GM19438 (cell line): ENCODE results near the gene ROBO1.
"Not testable (repeated sequence)": the region's sequence is repeated elsewhere in the genome, so short reads cannot be mapped to it uniquely, and the experiment has no call there.

Source experiments
- ATAC-seq: cut with Tn5 transposase; IDR thresholded peaks from one replicate; pipeline ENCODE4 v1.9.1; 2021; ENCODE audit warnings: low read depth; ENCODE audit not compliant: unreplicated experiment

The ROBO1 gene

DNA sequence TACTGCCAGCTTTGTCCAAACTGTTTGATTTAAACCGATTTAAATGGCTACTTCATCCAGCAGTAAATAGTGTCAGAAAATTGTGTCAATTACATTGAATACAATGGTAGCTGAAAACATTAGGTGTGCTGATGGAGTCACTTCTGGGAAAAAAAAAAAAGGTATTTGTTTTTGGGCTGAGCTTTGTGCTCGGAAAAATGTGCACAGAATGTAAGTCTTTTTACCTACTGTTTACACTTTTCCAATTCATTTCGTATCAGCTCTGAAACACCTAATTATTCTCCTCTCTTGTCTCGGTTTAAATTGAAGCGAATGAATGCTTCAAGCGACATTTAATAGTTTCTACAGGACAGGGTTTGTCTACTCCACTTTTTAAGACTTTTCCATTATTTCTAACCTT is 1078.4 kb downstream of the ROBO1 start:
- ATAC-seq: no peak

- ATAC-seq: no peak
Measured at GRCh38 chr3:78687520-78687919, 1080.3 kb downstream of the ROBO1 start.

- ATAC-seq: no peak
Measured at GRCh38 chr3:78683284-78683683, 1084.5 kb downstream of the ROBO1 start.

- ATAC-seq: not testable (repeated sequence)
Measured at GRCh38 chr3:78675119-78675805, 1092.5 kb downstream of the ROBO1 start.

GRCh38 chr3:78670746-78671145 is 1097.1 kb downstream of the ROBO1 start:
- no peak for ATAC-seq

DNA sequence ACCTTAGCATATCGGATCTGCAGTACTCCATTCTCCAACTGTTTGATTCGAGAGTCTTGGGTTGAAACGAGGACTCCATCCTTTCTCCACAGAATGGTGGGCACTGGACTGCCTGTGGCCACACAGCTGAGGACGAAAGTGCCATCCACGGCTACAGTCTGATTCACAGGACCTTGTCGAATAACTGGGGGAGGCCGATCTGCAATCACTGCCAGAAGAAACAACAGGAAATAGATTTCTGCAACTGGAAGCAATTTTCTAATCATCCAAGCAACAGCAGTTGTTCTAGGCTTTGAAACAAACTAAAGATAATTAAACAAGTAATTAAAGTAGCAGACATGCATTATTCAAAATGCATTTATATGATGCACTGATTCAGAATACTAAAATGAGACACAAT is 1097.7 kb downstream of the ROBO1 start:
- no peak for ATAC-seq

- no peak for ATAC-seq
Measured at GRCh38 chr3:78668302-78668701, 1099.5 kb downstream of the ROBO1 start.

GRCh38 chr3:78666470-78666800 is 1101.4 kb downstream of the ROBO1 start:
- ATAC-seq: no peak

GRCh38 chr3:78665776-78666469 is 1101.9 kb downstream of the ROBO1 start:
- ATAC-seq: no peak

GRCh38 chr3:78665101-78665500 is 1102.7 kb downstream of the ROBO1 start:
- no peak for ATAC-seq

GRCh38 chr3:78660957-78661356 is 1106.8 kb downstream of the ROBO1 start:
- no peak for ATAC-seq

- no peak for ATAC-seq
Measured at GRCh38 chr3:78659386-78659987, 1108.3 kb downstream of the ROBO1 start.

GRCh38 chr3:78647726-78648125 is 1120.1 kb downstream of the ROBO1 start:
- no peak for ATAC-seq

GRCh38 chr3:78645628-78646310 is 1122.0 kb downstream of the ROBO1 start:
- ATAC-seq: no peak

DNA sequence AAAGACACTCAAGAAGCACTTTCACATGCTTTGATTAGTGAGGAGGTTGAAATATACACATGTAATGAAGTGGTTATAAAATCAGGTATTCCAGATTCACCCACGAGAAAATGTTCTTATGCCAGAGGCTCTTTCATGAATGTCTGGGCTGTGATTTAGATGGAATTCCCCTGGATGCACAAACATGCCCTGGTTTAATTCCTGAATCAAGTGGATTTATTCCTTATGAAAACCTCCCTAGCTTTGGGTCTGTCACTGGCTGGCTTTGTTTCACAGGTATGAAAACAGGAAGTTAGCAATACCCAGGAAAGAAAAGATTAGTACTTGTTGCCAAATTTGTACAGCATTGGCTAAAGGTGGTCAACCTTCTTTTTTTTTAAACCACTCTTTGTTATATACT is 1123.0 kb downstream of the ROBO1 start:
- ATAC-seq: no peak

GRCh38 chr3:78642226-78643035 is 1125.4 kb downstream of the ROBO1 start:
- ATAC-seq: no peak

DNA sequence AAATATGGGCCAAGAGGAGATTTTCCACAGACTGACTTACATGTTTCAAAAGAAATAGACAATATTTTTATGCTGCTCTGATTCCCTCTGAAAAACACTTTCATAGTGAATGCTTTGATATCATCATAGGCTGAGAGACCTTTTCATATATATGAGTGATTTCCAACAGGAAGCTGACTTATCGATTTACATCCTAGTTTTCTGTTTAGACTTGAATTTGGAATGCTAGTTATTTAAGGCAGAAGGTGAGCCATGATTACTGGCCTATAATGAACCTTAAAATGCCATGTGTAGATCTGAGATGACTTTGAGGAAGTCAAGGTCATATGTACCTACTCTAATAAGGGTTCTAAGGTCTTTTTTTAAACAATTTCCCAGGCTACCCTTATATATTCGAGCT is 1126.1 kb downstream of the ROBO1 start:
- no peak for ATAC-seq

DNA sequence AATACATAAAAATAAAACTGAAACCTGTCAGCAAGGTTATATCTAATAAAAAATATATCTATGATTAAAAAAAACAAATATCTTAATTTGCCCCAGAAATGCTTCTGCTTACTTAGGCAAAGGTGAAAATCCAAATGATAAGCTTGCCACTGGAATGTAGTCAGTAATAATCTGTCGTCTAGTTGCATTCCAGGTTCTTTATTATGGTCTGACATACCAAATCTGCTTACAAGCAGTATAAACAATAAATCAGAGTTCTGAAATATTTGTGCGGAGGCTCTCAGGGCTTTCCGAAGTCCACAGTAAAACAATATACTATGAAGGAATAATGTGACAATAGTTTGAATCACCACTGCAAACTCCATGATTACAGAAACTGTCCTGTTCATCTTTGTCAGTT is 1133.5 kb downstream of the ROBO1 start:
- no peak for ATAC-seq

DNA sequence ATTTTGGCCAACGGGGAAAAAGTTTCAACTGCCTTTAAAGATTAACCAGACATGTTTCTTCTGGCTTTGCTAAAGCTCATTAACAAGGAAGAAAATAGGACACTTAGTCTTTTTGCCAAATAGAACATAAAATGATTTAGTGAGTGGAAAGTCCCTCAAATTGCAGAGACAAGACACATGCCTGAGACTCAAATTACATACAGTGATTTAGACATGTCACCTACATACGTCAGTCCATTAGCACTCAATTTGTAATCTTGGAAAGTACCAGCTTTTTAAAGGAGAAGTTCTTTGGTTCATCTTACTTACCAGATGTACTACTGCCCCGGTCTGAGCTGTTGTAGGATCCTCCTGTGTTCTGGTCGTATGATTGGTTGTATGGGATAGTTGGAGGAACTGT is 1134.2 kb downstream of the ROBO1 start:
- ATAC-seq: no peak

- no peak for ATAC-seq
Measured at GRCh38 chr3:78632925-78633553, 1134.8 kb downstream of the ROBO1 start.
